SK-N-SH (cell line): ENCODE data around the gene NEK6. TPM values are rescaled to one million over a fixed set of nuclear protein-coding genes. Genes with fewer than 3 reads are reported as not detected.

Source experiments
- CTCF ChIA-PET: fragments of 300-600, 350-600 bp; formaldehyde crosslinking; extraction: SDS; loops from one replicate; lab custom pipeline; 2021; lab: Yijun Ruan, JAX
- POLR2A ChIA-PET: fragments of 350-600 bp; sonication (Branson Sonifier 250); formaldehyde crosslinking; extraction: SDS; loops from one replicate; lab custom pipeline; 2020; ENCODE audit warnings: antibody characterized with exemption, inconsistent platforms; lab: Yijun Ruan, JAX
- DNase-seq: peaks from one replicate; pipeline ENCODE4 v3.0.0; 2012
- H2AFZ ChIP-seq: fragments of 200-600 bp; sonication (generic); 2 replicates; pipeline ENCODE4 v1.8.1; 2016; ENCODE audit warnings: antibody characterized with exemption, mild to moderate bottlenecking, low read depth
- H3F3A ChIP-seq: fragments of 200-600 bp; sonication (generic); replicated peaks from 2 replicates; pipeline ENCODE3; 2016; ENCODE audit warnings: antibody characterized with exemption, mild to moderate bottlenecking; ENCODE audit not compliant: insufficient read depth
- H3K27ac ChIP-seq, 2 experiments: fragments of 200-500 bp in 1 of 2; fragments of 200-600 bp in 1 of 2; sonication (Bioruptor generic) in 1 of 2; sonication (generic), shearing (Covaris generic) in 1 of 2; 2 replicates each; pipeline versions ENCODE4 v1.5.1 to v1.6.1; 2014 to 2016; ENCODE audit warnings: low read depth in 2 of 2, inconsistent platforms in 1 of 2, low read length in 1 of 2, mild to moderate bottlenecking in 1 of 2, mixed read lengths in 1 of 2
- H3K27me3 ChIP-seq: fragments of 200-600 bp; sonication (generic), shearing (Covaris generic); 2 replicates; pipeline ENCODE4 v1.6.1; 2016; ENCODE audit warnings: mixed run types; ENCODE audit not compliant: insufficient read depth
- H3K36me3 ChIP-seq, 2 experiments: fragments of 200-500 bp in 1 of 2; fragments of 200-600 bp in 1 of 2; sonication (Bioruptor generic) in 1 of 2; sonication (generic) in 1 of 2; replicated peaks in 1 of 2; 2 replicates each; pipeline versions ENCODE3 to v1.5.1; 2014 to 2016; ENCODE audit warnings: low read length in 1 of 2, mild to moderate bottlenecking in 1 of 2; ENCODE audit not compliant: insufficient read depth in 2 of 2, control insufficient read depth in 1 of 2
- H3K4me1 ChIP-seq, 2 experiments: fragments of 200-500 bp in 1 of 2; fragments of 200-600 bp in 1 of 2; sonication (Bioruptor generic) in 1 of 2; sonication (generic), shearing (Covaris generic) in 1 of 2; 2 replicates each; pipeline versions ENCODE4 v1.5.1 to v1.6.1; 2014 to 2016; ENCODE audit warnings: low read depth in 1 of 2, low read length in 1 of 2, mixed run types in 1 of 2; ENCODE audit not compliant: insufficient read depth in 2 of 2, control insufficient read depth in 1 of 2
- H3K4me2 ChIP-seq: fragments of 200-600 bp; sonication (generic), shearing (Covaris generic); 2 replicates; pipeline ENCODE4 v1.6.1; 2017; ENCODE audit warnings: mixed run types
- H3K4me3 ChIP-seq, 2 experiments: fragments of 200-500 bp in 1 of 2; fragments of 200-600 bp in 1 of 2; sonication (Bioruptor generic) in 1 of 2; sonication (generic), shearing (Covaris generic) in 1 of 2; 2 replicates each; pipeline versions ENCODE4 v1.5.1 to v1.8.1; 2014 to 2016; ENCODE audit warnings: low read depth in 2 of 2, inconsistent platforms in 1 of 2, low read length in 1 of 2, mild to moderate bottlenecking in 1 of 2, mixed read lengths in 1 of 2, moderate library complexity in 1 of 2
- H3K79me2 ChIP-seq: fragments of 200-600 bp; sonication (generic); 2 replicates; pipeline ENCODE4 v1.8.1; 2017; ENCODE audit warnings: mild to moderate bottlenecking; ENCODE audit not compliant: insufficient read depth
- H3K9ac ChIP-seq: fragments of 200-600 bp; sonication (generic); 2 replicates; pipeline ENCODE4 v1.6.1; 2017; ENCODE audit warnings: mixed run types
- H3K9me2 ChIP-seq: fragments of 200-600 bp; sonication (generic); 2 replicates; pipeline ENCODE4 v1.6.1; 2017; ENCODE audit warnings: mixed run types
- H3K9me3 ChIP-seq: fragments of 200-600 bp; sonication (generic); 2 replicates; pipeline ENCODE4 v1.6.1; 2017; ENCODE audit warnings: mixed run types, mild to moderate bottlenecking, moderate library complexity
- H4K20me1 ChIP-seq: fragments of 200-600 bp; sonication (generic); 2 replicates; pipeline ENCODE4 v1.6.1; 2017; ENCODE audit warnings: mild to moderate bottlenecking, mixed run types; ENCODE audit not compliant: insufficient read depth
- CHD2 ChIP-seq: fragments of 150-350 bp; IDR thresholded peaks from 2 replicates; pipeline ENCODE4 v1.6.1; 2018; ENCODE audit warnings: low read length; ENCODE audit not compliant: partially characterized antibody
- EP300 ChIP-seq, 2 experiments: IDR thresholded peaks; 2 replicates each; pipeline versions ENCODE4 v1.4.0 to v1.6.1; 2012; ENCODE audit warnings: borderline replicate concordance in 1 of 2, low read depth in 1 of 2, low read length in 1 of 2
- EZH2phosphoT487 ChIP-seq: fragments of 200-600 bp; sonication (generic); IDR thresholded peaks from 2 replicates; pipeline ENCODE4 v1.6.1; 2017; ENCODE audit warnings: low read depth, mixed run types, mild to moderate bottlenecking, antibody characterized with exemption, moderate library complexity, borderline replicate concordance
- FOSL2 ChIP-seq: IDR thresholded peaks from 2 replicates; pipeline ENCODE4 v1.4.0; 2012; ENCODE audit warnings: low read depth, mild to moderate bottlenecking, moderate library complexity, borderline replicate concordance
- FOXJ3 ChIP-seq: sonication (generic); formaldehyde crosslinking; IDR thresholded peaks from 2 replicates; pipeline ENCODE4 v1.5.1; 2020; ENCODE audit warnings: mild to moderate bottlenecking, missing genetic modification reagents
- FOXM1 ChIP-seq: IDR thresholded peaks from 2 replicates; pipeline ENCODE4 v1.4.0; 2012; ENCODE audit warnings: low read depth, mild to moderate bottlenecking
- NFIC ChIP-seq: IDR thresholded peaks from 2 replicates; pipeline ENCODE4 v1.4.0; 2012; ENCODE audit warnings: borderline replicate concordance
- NRF1 ChIP-seq: IDR thresholded peaks from 2 replicates; pipeline ENCODE4 v1.6.1; 2012; ENCODE audit warnings: low read depth, mild to moderate bottlenecking, low read length
- RCOR1 ChIP-seq: fragments of 150-350 bp; IDR thresholded peaks from 2 replicates; pipeline ENCODE4 v1.6.1; 2017; ENCODE audit warnings: antibody characterized with exemption, low read length
- RFX5 ChIP-seq: IDR thresholded peaks from 2 replicates; pipeline ENCODE4 v1.6.1; 2012; ENCODE audit warnings: mild to moderate bottlenecking, improper control_type of control experiment, low read length
- RXRA ChIP-seq: IDR thresholded peaks from 2 replicates; pipeline ENCODE4 v1.4.0; 2012; ENCODE audit warnings: low read depth, mild to moderate bottlenecking, borderline replicate concordance
- SMC3 ChIP-seq: IDR thresholded peaks from 2 replicates; pipeline ENCODE4 v1.6.1; 2012; ENCODE audit warnings: low read depth, low read length, improper control_type of control experiment
- TAF1 ChIP-seq: IDR thresholded peaks from 2 replicates; pipeline ENCODE4 v1.6.1; 2012; ENCODE audit warnings: low read depth, mild to moderate bottlenecking, low read length, moderate library complexity, borderline replicate concordance
- TCF12 ChIP-seq: IDR thresholded peaks from 2 replicates; pipeline ENCODE4 v1.4.0; 2012
- YY1 ChIP-seq: IDR thresholded peaks from 2 replicates; pipeline ENCODE4 v1.4.0; 2012; ENCODE audit warnings: low read depth, mild to moderate bottlenecking
- WGBS: methylation state at CpG from one replicate; pipeline ENCODE4 v1.1.6; 2017; ENCODE audit warnings: low lambda C conversion rate; 5-methylcytosine and 5-hydroxymethylcytosine counted together
- polyA plus RNA-seq, 3 experiments: library from polyadenylated mRNA; depleted of rRNA; stranded (reverse); fragments of >200 nt; gene quantifications; 2 replicates each; pipeline ENCODE4 v1.2.3, GENCODE V29; 2012
- TF ChIP-seq, protein P1 (sequence below): IDR thresholded peaks from 2 replicates; pipeline ENCODE4; 2012
- TF ChIP-seq, protein P2 (sequence below): fragments of 150-350 bp; IDR thresholded peaks from 2 replicates; pipeline ENCODE4 v1.6.1; 2017; ENCODE audit warnings: antibody characterized with exemption, low read length, low read depth, borderline replicate concordance
- TF ChIP-seq, protein P3 (sequence below): IDR thresholded peaks from 2 replicates; pipeline ENCODE4 v1.4.0; 2012; ENCODE audit warnings: low read depth
- TF ChIP-seq, protein P4 (sequence below): IDR thresholded peaks from 2 replicates; pipeline ENCODE4 v1.6.1; 2012; ENCODE audit warnings: mild to moderate bottlenecking, low read depth, low read length, moderate library complexity
- TF ChIP-seq, protein P5 (sequence below): IDR thresholded peaks from 2 replicates; pipeline ENCODE4 v1.4.0; 2012; ENCODE audit warnings: low read depth, borderline replicate concordance

NEK6 gene
- polyA plus RNA-seq, 1 of the 3 experiments (the other 2 are of a cell fraction) = 89.8 TPM

DNA sequence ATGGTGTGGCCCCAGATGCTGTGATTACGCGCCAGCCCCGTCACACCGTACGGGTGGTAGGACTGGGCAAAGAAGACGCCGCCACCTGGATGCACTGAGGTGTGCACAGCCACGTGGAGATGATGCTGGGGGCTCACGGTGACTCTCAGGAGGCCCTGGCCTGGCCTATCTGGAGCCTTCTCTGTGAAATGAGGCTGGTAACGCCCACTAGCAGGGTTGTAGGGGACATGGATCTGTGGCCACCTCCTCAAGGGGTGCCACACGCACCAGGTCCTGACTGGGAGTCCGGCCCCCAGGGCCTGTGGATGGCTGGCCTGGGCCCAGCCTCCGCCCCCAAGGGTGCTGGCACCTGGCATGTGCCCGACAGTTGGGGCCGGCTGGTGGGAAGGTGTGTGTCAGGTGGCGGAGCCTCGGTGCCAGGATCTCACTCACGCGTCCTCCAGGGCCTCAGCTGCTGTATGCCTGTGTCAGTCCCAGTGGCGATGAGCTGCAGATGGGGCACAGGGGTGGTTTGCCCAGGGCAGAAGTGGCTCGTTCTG is 32.4 kb downstream of the NEK6 start:
- no peak overlapping the region for H3K27ac ChIP-seq
- POLR2A ChIA-PET = no interaction called here
- no CpG with 5 or more reads among the region's 21 CpGs for WGBS
- H3K27me3 ChIP-seq = no peaks in the 10 kb centered on the region
- no peaks in the 10 kb centered on the region for H3K9me2 ChIP-seq
- DNase-seq = no peak
- H3K36me3 ChIP-seq = peaks cover 6% of the 10 kb centered on the region in 2 experiments
- H3F3A ChIP-seq = no peaks in the 10 kb centered on the region
- H3K9ac ChIP-seq = no peak overlapping the region
- no peak overlapping the region for H3K4me2 ChIP-seq
- H3K4me3 ChIP-seq = no peak overlapping the region
- H3K4me1 ChIP-seq = peaks cover 8 to 31% of the 10 kb centered on the region in 2 experiments; a peak in 3 of 4 replicates
- CTCF ChIA-PET = no interaction called here
- peaks cover 100% of the 10 kb centered on the region for H3K79me2 ChIP-seq
- TF ChIP-seq YY1 = no peak
- TF ChIP-seq FOXJ3 (CRISPR knock-in tag) = no peak
- TF ChIP-seq, protein P1, sequence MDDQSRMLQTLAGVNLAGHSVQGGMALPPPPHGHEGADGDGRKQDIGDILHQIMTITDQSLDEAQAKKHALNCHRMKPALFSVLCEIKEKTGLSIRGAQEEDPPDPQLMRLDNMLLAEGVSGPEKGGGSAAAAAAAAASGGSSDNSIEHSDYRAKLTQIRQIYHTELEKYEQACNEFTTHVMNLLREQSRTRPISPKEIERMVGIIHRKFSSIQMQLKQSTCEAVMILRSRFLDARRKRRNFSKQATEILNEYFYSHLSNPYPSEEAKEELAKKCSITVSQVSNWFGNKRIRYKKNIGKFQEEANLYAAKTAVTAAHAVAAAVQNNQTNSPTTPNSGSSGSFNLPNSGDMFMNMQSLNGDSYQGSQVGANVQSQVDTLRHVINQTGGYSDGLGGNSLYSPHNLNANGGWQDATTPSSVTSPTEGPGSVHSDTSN = no peak
- no peak for TF ChIP-seq CHD2
- no peak for TF ChIP-seq FOSL2
- H2AFZ ChIP-seq = no peak overlapping the region
- no peaks in the 10 kb centered on the region for H3K9me3 ChIP-seq
- H4K20me1 ChIP-seq = peaks cover 90% of the 10 kb centered on the region

DNA sequence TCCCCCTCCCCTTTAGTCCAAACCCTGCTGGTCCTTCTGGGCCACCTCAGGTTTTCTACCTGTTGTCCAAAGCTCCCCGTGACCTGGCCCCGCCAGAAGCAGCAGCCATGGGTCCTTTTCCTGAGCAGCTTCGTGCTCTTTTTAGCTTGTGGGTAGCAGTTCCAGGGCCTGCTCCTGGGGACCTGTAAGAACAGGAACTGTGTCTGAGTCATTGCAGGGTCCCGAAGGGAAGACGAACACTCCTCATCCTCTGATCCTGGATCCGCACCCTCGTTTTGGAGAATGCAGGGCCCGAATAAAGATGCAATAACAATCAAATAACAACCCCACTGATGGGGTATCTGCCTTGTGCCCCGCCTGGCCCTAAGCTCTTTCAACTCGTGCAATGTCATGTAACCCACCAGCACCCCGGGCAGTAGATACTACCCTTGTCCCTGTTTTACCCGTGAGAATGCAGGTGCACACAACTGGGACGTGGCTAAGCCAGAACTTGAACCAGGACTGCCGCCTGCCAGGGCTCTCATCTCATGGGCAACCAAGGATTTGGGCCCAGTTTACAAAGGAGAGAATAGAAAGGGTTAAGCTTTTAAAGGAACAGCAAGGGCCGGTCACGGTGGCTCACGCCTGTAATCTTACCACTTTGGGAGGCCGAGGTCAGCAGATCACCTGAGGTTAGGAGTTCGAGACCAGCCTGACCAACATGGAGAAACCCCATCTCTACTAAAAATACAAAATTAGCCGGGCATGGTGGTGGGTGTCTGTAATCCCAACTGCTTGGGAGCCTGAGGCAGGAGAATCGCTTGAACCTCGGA is 33.2 kb downstream of the NEK6 start:
- Histone ChIP-seq H2AFZ (no peak overlapping the region), H3K4me3 (no peak overlapping the region), H3K27me3 (no peaks in the 10 kb centered on the region), H4K20me1 (peaks cover 82% of the 10 kb centered on the region), H3K9me2 (no peaks in the 10 kb centered on the region), H3K4me2 (no peak overlapping the region), H3K36me3 (peaks cover 6% of the 10 kb centered on the region in 2 experiments), H3F3A (no peaks in the 10 kb centered on the region), H3K9ac (no peak overlapping the region), H3K9me3 (no peaks in the 10 kb centered on the region), H3K4me1 (peaks cover 16 to 33% of the 10 kb centered on the region in 2 experiments; a peak in 3 of 4 replicates), H3K79me2 (peaks cover 100% of the 10 kb centered on the region), H3K27ac (no peak overlapping the region)
- ChIA-PET CTCF (interaction anchor here (1.3 kb wide), 1 partner anchor 13 kb away, joined by 6 read pairs; no protein-coding TSS in a partner anchor), POLR2A (no interaction called here)
- WGBS = 93% methylated on average over 21 of the region's 22 CpGs
- no peak for DNase-seq
- TF ChIP-seq NRF1 (no peak), RCOR1 (no peak), EP300 (IDR thresholded peaks at IDR 0.05; ENCODE audit: borderline replicate concordance in 1 of 2, low read depth in 1 of 2, low read length in 1 of 2) (no peak), RFX5 (no peak), TAF1 (no peak), EZH2phosphoT487 (no peak), CHD2 (no peak), NFIC (no peak), SMC3 (no peak), TCF12 (no peak), FOXM1 (no peak), RXRA (no peak)
- TF ChIP-seq, protein P2, sequence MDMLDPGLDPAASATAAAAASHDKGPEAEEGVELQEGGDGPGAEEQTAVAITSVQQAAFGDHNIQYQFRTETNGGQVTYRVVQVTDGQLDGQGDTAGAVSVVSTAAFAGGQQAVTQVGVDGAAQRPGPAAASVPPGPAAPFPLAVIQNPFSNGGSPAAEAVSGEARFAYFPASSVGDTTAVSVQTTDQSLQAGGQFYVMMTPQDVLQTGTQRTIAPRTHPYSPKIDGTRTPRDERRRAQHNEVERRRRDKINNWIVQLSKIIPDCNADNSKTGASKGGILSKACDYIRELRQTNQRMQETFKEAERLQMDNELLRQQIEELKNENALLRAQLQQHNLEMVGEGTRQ = no peak
- TF ChIP-seq, protein P3, sequence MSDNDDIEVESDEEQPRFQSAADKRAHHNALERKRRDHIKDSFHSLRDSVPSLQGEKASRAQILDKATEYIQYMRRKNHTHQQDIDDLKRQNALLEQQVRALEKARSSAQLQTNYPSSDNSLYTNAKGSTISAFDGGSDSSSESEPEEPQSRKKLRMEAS = no peak
- TF ChIP-seq, protein P4, sequence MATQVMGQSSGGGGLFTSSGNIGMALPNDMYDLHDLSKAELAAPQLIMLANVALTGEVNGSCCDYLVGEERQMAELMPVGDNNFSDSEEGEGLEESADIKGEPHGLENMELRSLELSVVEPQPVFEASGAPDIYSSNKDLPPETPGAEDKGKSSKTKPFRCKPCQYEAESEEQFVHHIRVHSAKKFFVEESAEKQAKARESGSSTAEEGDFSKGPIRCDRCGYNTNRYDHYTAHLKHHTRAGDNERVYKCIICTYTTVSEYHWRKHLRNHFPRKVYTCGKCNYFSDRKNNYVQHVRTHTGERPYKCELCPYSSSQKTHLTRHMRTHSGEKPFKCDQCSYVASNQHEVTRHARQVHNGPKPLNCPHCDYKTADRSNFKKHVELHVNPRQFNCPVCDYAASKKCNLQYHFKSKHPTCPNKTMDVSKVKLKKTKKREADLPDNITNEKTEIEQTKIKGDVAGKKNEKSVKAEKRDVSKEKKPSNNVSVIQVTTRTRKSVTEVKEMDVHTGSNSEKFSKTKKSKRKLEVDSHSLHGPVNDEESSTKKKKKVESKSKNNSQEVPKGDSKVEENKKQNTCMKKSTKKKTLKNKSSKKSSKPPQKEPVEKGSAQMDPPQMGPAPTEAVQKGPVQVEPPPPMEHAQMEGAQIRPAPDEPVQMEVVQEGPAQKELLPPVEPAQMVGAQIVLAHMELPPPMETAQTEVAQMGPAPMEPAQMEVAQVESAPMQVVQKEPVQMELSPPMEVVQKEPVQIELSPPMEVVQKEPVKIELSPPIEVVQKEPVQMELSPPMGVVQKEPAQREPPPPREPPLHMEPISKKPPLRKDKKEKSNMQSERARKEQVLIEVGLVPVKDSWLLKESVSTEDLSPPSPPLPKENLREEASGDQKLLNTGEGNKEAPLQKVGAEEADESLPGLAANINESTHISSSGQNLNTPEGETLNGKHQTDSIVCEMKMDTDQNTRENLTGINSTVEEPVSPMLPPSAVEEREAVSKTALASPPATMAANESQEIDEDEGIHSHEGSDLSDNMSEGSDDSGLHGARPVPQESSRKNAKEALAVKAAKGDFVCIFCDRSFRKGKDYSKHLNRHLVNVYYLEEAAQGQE = no peak
- TF ChIP-seq, protein P5, sequence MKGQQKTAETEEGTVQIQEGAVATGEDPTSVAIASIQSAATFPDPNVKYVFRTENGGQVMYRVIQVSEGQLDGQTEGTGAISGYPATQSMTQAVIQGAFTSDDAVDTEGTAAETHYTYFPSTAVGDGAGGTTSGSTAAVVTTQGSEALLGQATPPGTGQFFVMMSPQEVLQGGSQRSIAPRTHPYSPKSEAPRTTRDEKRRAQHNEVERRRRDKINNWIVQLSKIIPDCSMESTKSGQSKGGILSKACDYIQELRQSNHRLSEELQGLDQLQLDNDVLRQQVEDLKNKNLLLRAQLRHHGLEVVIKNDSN = no peak
